GM12891 (cell line): ENCODE measurements around the gene NAPB.

Experiments used
- DNase-seq: peaks from one replicate; pipeline ENCODE4 v3.0.0; 2011; ENCODE audit warnings: low spot score; ENCODE audit not compliant: insufficient read length
- FAIRE-seq: peaks from 2 replicates; lab custom pipeline; 2011; peaks lifted over from hg19 to GRCh38; lab: Jason Lieb, UNC
- PAX5 ChIP-seq: IDR thresholded peaks from 2 replicates; pipeline ENCODE4 v1.6.1; 2011; ENCODE audit warnings: low read length, moderate library complexity, mild to moderate bottlenecking; ENCODE audit not compliant: insufficient read depth, severe bottlenecking
- POLR2A ChIP-seq: IDR thresholded peaks from 2 replicates; pipeline ENCODE4 v1.6.1; 2011; ENCODE audit warnings: low read depth, low read length, control low read depth
- POLR2AphosphoS5 ChIP-seq: IDR thresholded peaks from 2 replicates; pipeline ENCODE4 v1.6.1; 2011; ENCODE audit warnings: low read depth, low read length, control low read depth
- POU2F2 ChIP-seq: IDR thresholded peaks from 2 replicates; pipeline ENCODE4 v1.6.1; 2011; ENCODE audit warnings: low read depth, mild to moderate bottlenecking, control low read depth, low read length, moderate library complexity
- SPI1 ChIP-seq: IDR thresholded peaks from 2 replicates; pipeline ENCODE4 v1.6.1; 2011; ENCODE audit warnings: low read depth, low read length, control low read depth
- TAF1 ChIP-seq: IDR thresholded peaks from 2 replicates; pipeline ENCODE4 v1.6.1; 2011; ENCODE audit warnings: low read depth, low read length, control low read depth

NAPB gene

GRCh38 chr20:23347791-23348190 lies 73.5 kb downstream of the NAPB start:
- DNase-seq (no peak), FAIRE-seq (no peak)
- TF ChIP-seq SPI1 (no peak), POLR2A (no peak), TAF1 (no peak), POLR2AphosphoS5 (no peak), POU2F2 (no peak), PAX5 (no peak)

- TF ChIP-seq PAX5 = no peak
- no peak for TF ChIP-seq SPI1
- TF ChIP-seq POLR2AphosphoS5 = no peak
- no peak for TF ChIP-seq POU2F2
- no peak for TF ChIP-seq POLR2A
- no peak for TF ChIP-seq TAF1
- DNase-seq (no peak), FAIRE-seq (no peak)
Observed at GRCh38 chr20:23346002-23346401, 75.3 kb downstream of the NAPB start.

- TF ChIP-seq POU2F2 (no peak), POLR2A (no peak), SPI1 (no peak), POLR2AphosphoS5 (no peak), PAX5 (no peak), TAF1 (no peak)
- FAIRE-seq = no peak
- DNase-seq = no peak
Observed at GRCh38 chr20:23344336-23344735, 77.0 kb downstream of the NAPB start.

GRCh38 chr20:23343590-23343989 lies 77.7 kb downstream of the NAPB start:
- TF ChIP-seq PAX5 = no peak
- no peak for TF ChIP-seq TAF1
- TF ChIP-seq POLR2A = no peak
- TF ChIP-seq POU2F2 = no peak
- no peak for TF ChIP-seq POLR2AphosphoS5
- no peak for TF ChIP-seq SPI1
- DNase-seq (no peak), FAIRE-seq (no peak)

- FAIRE-seq = no peak
- TF ChIP-seq POU2F2 (peak; percentile 75; the same call in 1 of the 2 replicates), TAF1 (no peak), POLR2AphosphoS5 (no peak), PAX5 (no peak), SPI1 (no peak)
- no peak for DNase-seq
Observed at GRCh38 chr20:23341073-23341472, 80.2 kb downstream of the NAPB start.

GRCh38 chr20:23340524-23340923 lies 80.8 kb downstream of the NAPB start:
- no peak for TF ChIP-seq POLR2AphosphoS5
- no peak for TF ChIP-seq POU2F2
- TF ChIP-seq TAF1 = no peak
- TF ChIP-seq SPI1 = no peak
- TF ChIP-seq POLR2A = no peak
- TF ChIP-seq PAX5 = no peak
- DNase-seq = peak; percentile 44
- FAIRE-seq = peak; percentile 16

- TF ChIP-seq SPI1 (no peak), POLR2A (no peak), TAF1 (no peak), POLR2AphosphoS5 (no peak), POU2F2 (no peak), PAX5 (no peak)
- FAIRE-seq = no peak
- DNase-seq = no peak
Observed at GRCh38 chr20:23339986-23340385, 81.3 kb downstream of the NAPB start.

GRCh38 chr20:23337312-23337711 lies 84.0 kb downstream of the NAPB start:
- FAIRE-seq (no peak), DNase-seq (no peak)
- TF ChIP-seq POLR2AphosphoS5 (no peak), TAF1 (no peak), POU2F2 (no peak), SPI1 (no peak), POLR2A (no peak), PAX5 (no peak)

GRCh38 chr20:23336476-23336875 lies 84.8 kb downstream of the NAPB start:
- FAIRE-seq = no peak

GRCh38 chr20:23335521-23335920 lies 85.8 kb downstream of the NAPB start:
- no peak for TF ChIP-seq POU2F2
- TF ChIP-seq POLR2A = no peak
- TF ChIP-seq TAF1 = no peak
- TF ChIP-seq PAX5 = no peak
- no peak for TF ChIP-seq POLR2AphosphoS5
- TF ChIP-seq SPI1 = no peak
- no peak for DNase-seq
- no peak for FAIRE-seq

More at GRCh38 chr20:23336476-23336875, 84.8 kb downstream of the NAPB start:
- no peak for DNase-seq
- no peak for TF ChIP-seq PAX5
- no peak for TF ChIP-seq POU2F2
- TF ChIP-seq POLR2A = no peak
- TF ChIP-seq SPI1 = no peak
- no peak for TF ChIP-seq TAF1
- TF ChIP-seq POLR2AphosphoS5 = no peak

- DNase-seq (no peak), FAIRE-seq (no peak)
- TF ChIP-seq TAF1 = no peak
- TF ChIP-seq PAX5 = no peak
- no peak for TF ChIP-seq POLR2AphosphoS5
- no peak for TF ChIP-seq SPI1
- TF ChIP-seq POLR2A = no peak
- no peak for TF ChIP-seq POU2F2
Observed at GRCh38 chr20:23334111-23334510, 87.2 kb downstream of the NAPB start.
